Pancreas (tissue), 10 donors: ENCODE data around the gene IRAK1. TPM values are rescaled to one million over a fixed set of nuclear protein-coding genes. Genes with fewer than 3 reads are reported as not detected.

Experiments used
- ATAC-seq, 4 donors: fragments of 200-7000 bp; cut with Tn5 transposase; one replicate each; pipeline versions ENCODE4 v1.8.0 to v1.9.1; 2020; ENCODE audit warnings: mild to moderate bottlenecking in 4 of 4, moderate library complexity in 4 of 4
- DNase-seq, 6 donors: peaks; one replicate each; pipeline ENCODE4 v3.0.0-alpha.2; 2020
- FAIRE-seq: peaks from 2 replicates; lab custom pipeline; 2012; peaks lifted over from hg19 to GRCh38; lab: Jason Lieb, UNC
- H3K27ac ChIP-seq, 4 donors: fragments of 200-600 bp; sonication (generic); 1 replicate in 3 of 4; 2 replicates in 1 of 4; pipeline versions ENCODE4 v1.5.0 to v1.8.0; 2020
- H3K27me3 ChIP-seq, 4 donors: fragments of 200-600 bp; one replicate each; pipeline ENCODE4 v1.8.0; 2021
- H3K36me3 ChIP-seq, 3 donors: fragments of 200-600 bp; sonication (generic) in 1 of 3; one replicate each; pipeline versions ENCODE4 v1.5.0 to v1.8.0; 2020 to 2021
- H3K4me1 ChIP-seq, 3 donors: fragments of 200-600 bp; one replicate each; pipeline ENCODE4 v1.8.0; 2021
- H3K4me3 ChIP-seq, 4 donors: fragments of 200-600 bp; sonication (generic) in 2 of 4; one replicate each; pipeline versions ENCODE4 v1.5.0 to v1.8.0; 2020 to 2021
- H3K9me3 ChIP-seq, 4 donors: fragments of 200-600 bp; one replicate each; pipeline ENCODE4 v1.8.0; 2021
- WGBS, 2 donors: extraction: QIAGEN DNeasy Blood & Tissue Kit; methylation state at CpG; one replicate each; pipeline ENCODE4 v1.1.7; 2013; 5-methylcytosine and 5-hydroxymethylcytosine counted together
- intact Hi-C, 3 donors: fragments of 100-400 bp; cut with DNase I; formaldehyde crosslinking; loops; one replicate each; pipeline versions ENCODE4 v1.11.1 to v1.14.2; 2022
- polyA plus RNA-seq, 2 donors: library from polyadenylated mRNA; stranded (reverse); fragments of 200-250 nt; gene quantifications; one replicate each; pipeline ENCODE4 v1.2.3, GENCODE V29; 2013
- total RNA-seq, 6 donors: library from RNA; stranded (reverse); fragmentation: NEBNext Ultra II Directional in 4 of 6; extraction: Animal tissue kit (Norgen Biotek cat#: 25700) in 4 of 6; gene quantifications; one replicate each; pipeline versions ENCODE4 v1.2.1 to v1.2.4, GENCODE V29; 2021 to 2023
- TF ChIP-seq, protein P1 (sequence below), 4 donors: fragments of 200-600 bp; sonication (generic) in 3 of 4; IDR thresholded peaks; one replicate each; pipeline versions ENCODE4 v1.5.0 to v1.8.0; 2021; ENCODE audit warnings: antibody characterized with exemption in 4 of 4
- donor health status: healthy with polysubstance abuse.
- donor health status: DM: no; HTN: no; CAD: no; lungs with moderate emphysema.
- donor health status: DM: no; HTN: no; CAD: no.
- donor health status: control.
- donor health status: control.
- donor health status: Bipolar disorder and iron deficiency.
- donor health status: DM: yes; HTN: yes; CAD: no.
- donor health status: DM: no; HTN: no; CAD: no.
- donor health status: DM: no; HTN: no; CAD: no.
- donor health status: DM: yes; HTN: yes; CAD: no.

Gene IRAK1
- total and polyA plus RNA-seq, 8 donors, result 35.8 to 103 (median 60.4) TPM

GRCh38 chrX:154030715-154031305, 11.1 kb upstream of the IRAK1 start:
- TF ChIP-seq, protein P1, sequence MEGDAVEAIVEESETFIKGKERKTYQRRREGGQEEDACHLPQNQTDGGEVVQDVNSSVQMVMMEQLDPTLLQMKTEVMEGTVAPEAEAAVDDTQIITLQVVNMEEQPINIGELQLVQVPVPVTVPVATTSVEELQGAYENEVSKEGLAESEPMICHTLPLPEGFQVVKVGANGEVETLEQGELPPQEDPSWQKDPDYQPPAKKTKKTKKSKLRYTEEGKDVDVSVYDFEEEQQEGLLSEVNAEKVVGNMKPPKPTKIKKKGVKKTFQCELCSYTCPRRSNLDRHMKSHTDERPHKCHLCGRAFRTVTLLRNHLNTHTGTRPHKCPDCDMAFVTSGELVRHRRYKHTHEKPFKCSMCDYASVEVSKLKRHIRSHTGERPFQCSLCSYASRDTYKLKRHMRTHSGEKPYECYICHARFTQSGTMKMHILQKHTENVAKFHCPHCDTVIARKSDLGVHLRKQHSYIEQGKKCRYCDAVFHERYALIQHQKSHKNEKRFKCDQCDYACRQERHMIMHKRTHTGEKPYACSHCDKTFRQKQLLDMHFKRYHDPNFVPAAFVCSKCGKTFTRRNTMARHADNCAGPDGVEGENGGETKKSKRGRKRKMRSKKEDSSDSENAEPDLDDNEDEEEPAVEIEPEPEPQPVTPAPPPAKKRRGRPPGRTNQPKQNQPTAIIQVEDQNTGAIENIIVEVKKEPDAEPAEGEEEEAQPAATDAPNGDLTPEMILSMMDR (IDR thresholded peaks at IDR 0.05), result no peak
- Histone ChIP-seq H3K27me3 (no peaks in the 10 kb centered on the region), H3K36me3 (no peaks in the 10 kb centered on the region), H3K27ac (no peak overlapping the region), H3K4me3 (no peak overlapping the region), H3K9me3 (no peaks in the 10 kb centered on the region), H3K4me1 (no peaks in the 10 kb centered on the region)
- ATAC-seq, result no peak
- WGBS, 2 donors, result 84 to 93% methylated on average over 29 of the region's 29 CpGs
- intact Hi-C loops, result no loop called here
- DNase-seq, result peak in 1 of 6 donors; percentile 53
- FAIRE-seq, result no peak

DNA sequence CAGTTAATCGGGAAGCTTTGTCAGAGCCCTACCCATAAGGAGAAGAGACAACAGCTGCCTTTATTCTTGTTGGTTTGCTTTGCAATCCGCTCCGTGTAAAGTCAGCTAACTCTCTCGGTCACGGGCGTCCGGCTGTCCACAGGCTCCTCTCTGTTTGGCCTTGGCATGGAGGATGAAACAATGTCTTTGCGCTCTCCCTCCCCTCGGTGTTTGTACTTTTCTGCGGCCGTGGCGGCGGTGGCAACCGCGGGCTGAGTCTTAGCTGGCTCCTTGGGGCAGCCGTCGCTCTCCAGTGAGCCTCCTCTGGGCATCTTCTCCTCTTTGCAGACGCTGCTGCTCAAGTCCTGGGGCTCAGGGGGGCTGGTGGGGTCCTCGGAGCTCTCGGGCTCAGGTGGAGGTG, 10.6 kb upstream of the IRAK1 start:
- Histone ChIP-seq H3K27me3 (peaks cover 0 to 3% (median 0%) of the 10 kb centered on the region in 4 donors), H3K27ac (no peak overlapping the region), H3K36me3 (no peaks in the 10 kb centered on the region), H3K9me3 (no peaks in the 10 kb centered on the region), H3K4me3 (no peak overlapping the region), H3K4me1 (no peaks in the 10 kb centered on the region)
- WGBS, 2 donors, result 88 to 90% methylated on average over 20 of the region's 20 CpGs
- TF ChIP-seq, protein P1 (IDR thresholded peaks at IDR 0.05), result no peak
- FAIRE-seq, result no peak
- peak in 1 of 6 donors; percentile 39 for DNase-seq
- intact Hi-C loops, result no loop called here
- ATAC-seq, result no peak

GRCh38 chrX:154029439-154029838, 9.7 kb upstream of the IRAK1 start:
- no peaks in the 10 kb centered on the region for H3K36me3 ChIP-seq
- TF ChIP-seq, protein P1 (IDR thresholded peaks at IDR 0.05), result no peak
- 82 to 83% methylated on average over 8 of the region's 8 CpGs for WGBS, 2 donors
- ATAC-seq (peak in 1 of 4 donors; percentile 20), FAIRE-seq (no peak), DNase-seq (no peak)
- intact Hi-C loops, result no loop called here
- no peak overlapping the region for H3K4me3 ChIP-seq
- H3K27me3 ChIP-seq, result peaks cover 0 to 3% (median 0%) of the 10 kb centered on the region in 4 donors
- no peaks in the 10 kb centered on the region for H3K9me3 ChIP-seq
- no peaks in the 10 kb centered on the region for H3K4me1 ChIP-seq
- H3K27ac ChIP-seq, result no peak overlapping the region

- intact Hi-C loops, result no loop called here
- Histone ChIP-seq H3K36me3 (no peaks in the 10 kb centered on the region), H3K27me3 (peaks cover 0 to 3% (median 0%) of the 10 kb centered on the region in 4 donors), H3K4me1 (no peaks in the 10 kb centered on the region), H3K9me3 (no peaks in the 10 kb centered on the region), H3K4me3 (no peak overlapping the region), H3K27ac (no peak overlapping the region)
- no peak for ATAC-seq
- peak in 1 of 6 donors; percentile 52 for DNase-seq
- TF ChIP-seq, protein P1 (IDR thresholded peaks at IDR 0.05), result no peak
- FAIRE-seq, result no peak
- 59 to 63% methylated on average over 13 of the region's 13 CpGs for WGBS, 2 donors
These were observed 8.9 kb upstream of the IRAK1 start for GRCh38 chrX:154028502-154029184.

GRCh38 chrX:154027986-154028385, 8.3 kb upstream of the IRAK1 start:
- Histone ChIP-seq H3K27me3 (peaks cover 0 to 3% (median 0%) of the 10 kb centered on the region in 4 donors), H3K27ac (no peak overlapping the region), H3K36me3 (no peaks in the 10 kb centered on the region), H3K9me3 (no peaks in the 10 kb centered on the region), H3K4me3 (no peak overlapping the region), H3K4me1 (no peaks in the 10 kb centered on the region)
- 45 to 70% methylated on average over 1 of the region's 1 CpG for WGBS, 2 donors
- intact Hi-C loops, result no loop called here
- ATAC-seq (no peak), FAIRE-seq (no peak), DNase-seq (no peak)
- TF ChIP-seq, protein P1 (IDR thresholded peaks at IDR 0.05), result no peak
